Sciatic nerve (tissue), 2 donors: ENCODE results near the gene RPL39L. TPM values are rescaled to one million over a fixed set of nuclear protein-coding genes. Genes with fewer than 3 reads are reported as not detected.

Source experiments
- ATAC-seq: fragments of 200-7000 bp; cut with Tn5 transposase; one replicate; pipeline ENCODE4 v1.9.1; 2020; ENCODE audit warnings: mild to moderate bottlenecking, moderate library complexity
- DNase-seq: peaks from one replicate; pipeline ENCODE4 v3.0.0-alpha.2; 2020; ENCODE audit warnings: low spot score
- intact Hi-C: fragments of 100-400 bp; cut with DNase I; formaldehyde crosslinking; loops from one replicate; pipeline ENCODE4 v1.14.2; 2022
- total RNA-seq: library from RNA; stranded (reverse); fragmentation: NEBNext Ultra II Directional; extraction: Animal tissue kit (Norgen Biotek cat#: 25700); gene quantifications from one replicate; pipeline ENCODE4 v1.2.1, GENCODE V29; 2021
- donor health status: DM: no; HTN: no; CAD: no.
- donor health status: DM: no; HTN: no; CAD: no.

RPL39L gene
- total RNA-seq, 1 donor from 2014 or later, result 4.7 TPM

- DNase-seq (no peak), ATAC-seq (no peak)
- intact Hi-C loops, result no loop called here
These were observed 35.0 kb downstream of the RPL39L start for GRCh38 chr3:187104342-187104741.

DNA sequence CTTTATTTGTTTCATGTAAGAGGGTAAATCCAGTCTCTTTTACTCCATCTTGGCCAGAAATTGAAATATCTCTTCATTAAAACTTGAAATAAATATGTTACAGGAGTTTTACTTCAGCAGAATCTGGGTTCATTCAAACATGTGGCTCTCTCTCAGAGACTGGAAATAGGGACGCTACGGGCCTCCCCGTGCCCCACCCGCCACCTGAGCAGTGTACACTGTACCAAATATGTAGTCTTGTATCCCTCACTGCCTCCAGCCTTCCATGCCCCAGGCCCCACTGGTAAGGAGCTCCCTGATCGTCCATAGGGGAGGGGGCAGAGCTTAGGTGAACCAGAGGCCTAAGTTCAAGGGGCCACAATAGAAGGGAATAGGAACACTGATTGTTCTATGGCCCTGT, 36.0 kb downstream of the RPL39L start:
- intact Hi-C loops, result no loop called here
- DNase-seq (no peak), ATAC-seq (no peak)

DNA sequence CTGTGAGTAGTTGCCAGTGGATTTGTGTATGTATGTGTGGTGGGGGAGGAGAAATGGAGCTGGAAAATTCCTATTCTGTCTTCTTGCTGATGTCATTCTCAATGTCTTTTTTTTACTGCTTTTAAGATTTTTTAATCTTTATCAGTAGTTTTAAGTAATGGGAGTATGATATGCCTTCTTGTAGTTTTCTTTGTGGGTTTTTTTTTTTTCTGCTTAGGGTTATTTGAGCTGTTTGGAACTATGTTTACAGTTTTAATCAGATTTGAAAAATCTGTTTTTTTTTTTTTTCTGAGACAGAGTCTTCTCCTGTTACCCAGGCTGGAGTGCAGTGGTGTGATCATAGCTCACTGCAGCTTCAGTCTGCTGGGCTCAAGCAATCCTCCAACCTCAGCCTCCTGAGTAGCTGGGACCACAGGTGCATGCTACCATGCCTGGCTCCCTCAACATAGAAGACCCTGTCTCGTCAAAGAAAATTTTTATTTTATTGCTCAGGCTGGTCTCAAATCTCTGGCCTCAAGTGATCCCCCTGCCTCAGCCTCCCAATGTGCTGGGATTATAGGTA, 37.1 kb downstream of the RPL39L start:
- no peak for DNase-seq
- intact Hi-C loops, result no loop called here
- no peak for ATAC-seq

GRCh38 chr3:187101184-187102072, 37.9 kb downstream of the RPL39L start:
- intact Hi-C loops, result no loop called here
- ATAC-seq (peak; percentile 87), DNase-seq (peak; percentile 92)

DNA sequence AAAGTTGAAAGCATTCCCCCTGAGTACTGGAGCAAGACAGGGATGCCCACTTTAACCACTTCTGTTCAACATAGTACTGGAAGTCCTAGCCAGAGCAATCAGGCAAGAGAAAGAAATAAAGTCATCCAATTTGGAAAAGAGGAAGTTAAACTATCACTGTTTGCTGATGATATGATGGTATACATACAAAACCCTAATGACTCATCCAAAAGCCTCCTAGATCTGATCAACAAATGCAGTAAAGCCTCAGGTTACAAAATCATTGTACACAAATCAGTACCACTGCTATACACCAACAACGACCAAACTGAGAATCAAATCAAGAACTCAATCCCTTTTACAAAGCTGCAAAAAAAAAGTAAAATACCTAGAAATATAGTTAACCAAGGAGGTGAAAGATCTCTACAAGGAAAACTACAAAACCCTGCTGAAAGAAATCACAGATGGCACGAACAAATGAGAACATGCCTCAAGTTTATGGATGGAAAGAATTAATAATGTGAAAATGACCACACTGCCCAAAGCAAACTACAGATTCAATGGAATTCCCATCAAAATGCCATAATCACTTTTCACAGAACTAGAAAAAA, 40.3 kb downstream of the RPL39L start:
- DNase-seq (no peak), ATAC-seq (no peak)
- intact Hi-C loops, result no loop called here

- intact Hi-C loops, result no loop called here
- no peak for DNase-seq
- no peak for ATAC-seq
These were observed 46.0 kb downstream of the RPL39L start for GRCh38 chr3:187093320-187093719.

- no peak for ATAC-seq
- DNase-seq, result no peak
- intact Hi-C loops, result no loop called here
These were observed 50.6 kb downstream of the RPL39L start for GRCh38 chr3:187088701-187089100.

DNA sequence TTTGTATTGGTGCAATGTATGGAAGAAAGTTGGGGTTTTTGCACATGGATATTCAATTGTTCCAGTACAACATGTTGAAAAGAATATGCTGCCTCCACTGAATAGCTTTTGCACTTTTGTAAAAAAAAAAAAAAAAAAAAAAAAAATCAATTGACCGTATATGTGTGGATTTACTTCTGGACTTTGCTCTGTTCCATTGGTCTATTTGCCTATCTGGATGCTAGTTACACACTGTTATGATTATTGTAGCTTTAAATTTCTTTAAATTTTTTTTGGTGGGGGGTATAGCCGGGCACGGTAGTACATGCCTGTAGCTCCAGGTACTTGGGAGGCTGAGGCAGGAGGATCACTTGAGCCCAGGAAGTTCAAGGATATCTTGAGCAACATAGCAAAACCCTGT, 52.5 kb downstream of the RPL39L start:
- intact Hi-C loops, result no loop called here
- ATAC-seq (no peak), DNase-seq (no peak)

DNA sequence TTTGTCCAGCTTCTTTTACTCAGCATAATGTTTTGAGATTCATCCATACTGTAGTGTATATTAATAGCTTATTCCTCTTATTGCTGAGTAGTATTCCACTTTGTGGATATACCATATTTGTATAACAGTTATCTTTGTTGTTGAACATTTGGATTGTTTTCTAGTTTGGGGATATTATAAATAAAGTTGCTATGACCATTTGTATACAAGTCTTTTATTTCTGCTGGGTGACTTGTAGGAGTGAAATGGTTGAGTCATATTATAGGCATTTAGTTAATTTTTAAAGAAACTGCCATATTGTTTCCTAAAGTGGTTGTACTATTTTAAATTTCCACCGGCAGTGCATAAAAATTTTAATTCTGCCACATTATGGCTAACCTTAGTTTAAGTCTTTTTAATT, 53.4 kb downstream of the RPL39L start:
- ATAC-seq (no peak), DNase-seq (no peak)
- intact Hi-C loops, result no loop called here

- no peak for ATAC-seq
- intact Hi-C loops, result no loop called here
These were observed 54.2 kb downstream of the RPL39L start for GRCh38 chr3:187085021-187085666.

GRCh38 chr3:187084580-187084979, 54.7 kb downstream of the RPL39L start:
- intact Hi-C loops, result no loop called here
- ATAC-seq (no peak), DNase-seq (no peak)

More at GRCh38 chr3:187085021-187085666, 54.2 kb downstream of the RPL39L start:
- no peak for DNase-seq

DNA sequence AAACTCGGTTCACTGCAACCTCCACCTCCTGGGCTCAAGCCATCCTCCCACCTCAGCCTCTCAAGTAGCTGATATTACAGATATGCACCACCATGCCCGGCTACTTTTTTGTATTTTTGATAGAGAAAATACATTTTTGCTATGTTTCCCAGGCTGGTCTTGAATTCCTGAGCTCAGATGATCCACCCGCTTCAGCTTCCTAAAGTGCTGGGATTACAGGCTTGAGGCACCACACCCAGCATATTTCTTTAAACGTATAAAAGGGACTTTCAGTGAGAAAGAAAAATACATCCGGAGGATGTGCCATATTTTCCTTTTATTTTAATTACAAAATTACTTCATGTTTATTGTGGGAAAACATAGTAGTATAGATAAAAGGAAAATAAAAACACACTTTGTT, 55.2 kb downstream of the RPL39L start:
- DNase-seq (no peak), ATAC-seq (no peak)
- intact Hi-C loops, result no loop called here

- no peak for ATAC-seq
- DNase-seq, result no peak
- intact Hi-C loops, result no loop called here
These were observed 56.4 kb downstream of the RPL39L start for GRCh38 chr3:187082758-187083375.

DNA sequence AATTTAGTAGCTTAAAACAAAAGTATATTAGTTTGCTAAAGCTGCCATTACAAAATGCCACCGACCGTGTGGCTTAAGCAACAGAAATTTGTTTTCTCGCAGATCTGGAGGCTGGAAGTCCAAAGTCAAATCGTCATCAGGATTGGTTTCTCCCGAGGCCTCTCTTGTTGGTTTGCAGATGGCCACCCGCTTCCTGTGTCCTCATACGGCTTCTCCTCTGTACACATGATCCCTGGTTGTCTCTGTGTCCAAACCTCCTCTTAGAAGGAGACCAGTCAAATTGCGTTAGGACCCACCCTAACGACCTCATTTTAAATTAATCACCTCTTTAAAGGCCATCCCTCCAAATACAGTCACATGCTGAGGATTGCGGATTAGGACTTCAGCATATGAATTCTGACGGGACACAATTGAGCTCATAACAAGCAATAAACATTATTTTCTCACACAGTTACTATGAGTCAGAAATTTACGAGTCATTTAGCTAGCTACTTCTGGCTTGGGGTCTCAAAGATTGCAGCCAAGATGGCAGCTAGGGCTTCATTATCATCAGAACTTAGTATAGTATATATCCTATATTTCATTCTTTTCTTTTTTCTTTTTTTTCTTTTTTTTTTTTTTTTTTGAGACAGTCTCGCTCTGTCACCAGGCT, 58.4 kb downstream of the RPL39L start:
- DNase-seq (no peak), ATAC-seq (no peak)
- intact Hi-C loops, result no loop called here

DNA sequence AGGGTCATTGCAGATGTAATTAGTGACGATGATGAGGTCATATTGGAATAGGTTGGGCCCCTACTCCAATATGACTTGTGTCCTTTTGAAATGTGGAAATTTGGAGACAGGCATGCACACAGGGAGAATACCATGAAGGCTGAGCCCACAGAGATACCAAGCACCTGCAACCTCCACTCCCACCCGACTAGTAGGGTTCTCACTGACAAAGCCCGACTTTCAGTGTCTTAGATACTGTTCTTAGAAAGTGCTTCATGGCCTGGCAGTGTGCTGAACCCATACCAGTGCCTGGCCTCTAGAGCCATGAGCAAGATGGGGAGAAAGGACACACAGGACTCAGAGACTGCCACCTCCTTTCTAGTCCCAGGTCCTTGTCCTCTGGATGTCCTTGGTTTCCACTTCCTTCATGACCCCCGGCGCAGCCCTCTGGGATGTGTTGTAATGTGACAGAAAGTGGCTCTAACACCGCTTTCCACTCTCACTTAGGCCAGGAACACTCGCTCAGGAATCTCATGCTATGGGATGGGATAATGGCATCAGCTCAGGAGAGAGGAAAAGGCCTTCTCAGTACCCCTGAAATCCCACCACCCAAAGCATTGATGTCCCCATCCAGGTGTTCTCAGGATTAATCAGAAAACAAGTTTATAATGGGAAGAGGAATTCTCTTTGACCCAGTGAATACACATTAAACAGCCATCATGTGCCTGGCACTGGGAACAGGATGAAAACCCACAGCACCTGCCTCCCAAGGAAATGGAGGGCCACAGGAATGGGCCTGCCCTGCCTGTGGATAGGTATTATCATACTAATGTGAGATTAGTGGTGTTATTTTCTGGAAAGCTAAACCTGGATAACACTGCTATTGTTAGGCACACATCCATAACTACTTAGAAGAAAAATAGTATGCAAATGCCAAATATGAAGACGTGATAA, 59.9 kb downstream of the RPL39L start:
- ATAC-seq (no peak), DNase-seq (no peak)
- intact Hi-C loops, result no loop called here

GRCh38 chr3:187077537-187077936, 61.8 kb downstream of the RPL39L start:
- intact Hi-C loops, result no loop called here
- ATAC-seq (no peak), DNase-seq (no peak)

DNA sequence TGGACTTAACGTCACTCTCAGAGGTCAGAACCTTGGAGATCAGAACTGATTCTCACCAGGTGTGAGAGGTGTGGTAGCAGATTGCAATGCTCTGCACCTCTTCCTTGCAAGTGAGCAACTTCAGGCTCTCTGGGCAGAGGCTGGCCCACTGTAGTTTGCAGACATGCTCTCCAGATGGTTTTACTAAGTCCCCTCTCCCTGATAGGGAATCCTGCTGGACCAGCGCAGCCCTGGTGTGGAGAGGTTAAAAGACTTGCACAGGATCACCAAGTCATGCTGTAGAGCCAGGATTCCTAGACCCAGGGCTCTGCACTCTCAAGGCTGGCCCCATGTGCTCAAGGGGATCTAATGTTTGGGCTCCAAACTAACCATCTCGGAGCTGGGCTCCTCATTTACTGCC, 62.2 kb downstream of the RPL39L start:
- intact Hi-C loops, result no loop called here
- ATAC-seq (no peak), DNase-seq (no peak)

DNA sequence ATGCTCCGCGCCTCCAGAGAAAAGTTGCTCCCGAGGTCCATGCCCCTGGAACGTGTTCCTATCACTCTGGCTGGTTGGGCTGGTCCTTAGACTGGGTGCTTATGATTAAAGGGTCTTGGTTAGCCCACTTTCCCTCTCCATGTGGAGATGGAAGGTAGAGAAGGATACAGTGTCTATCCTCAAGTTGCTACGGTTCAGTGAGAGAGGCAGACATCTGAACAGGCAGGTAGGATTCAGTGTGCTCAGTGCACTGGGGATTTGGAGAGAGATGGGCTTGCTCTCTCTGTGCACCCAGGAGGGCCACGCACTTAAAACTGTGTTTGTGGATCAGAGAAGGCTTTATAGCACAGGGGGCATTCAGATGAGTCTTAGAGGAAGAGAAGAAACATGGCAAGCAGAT, 63.0 kb downstream of the RPL39L start:
- DNase-seq (no peak), ATAC-seq (no peak)
- intact Hi-C loops, result no loop called here
